Prostate gland (tissue), 2 donors: ENCODE measurements around the gene GRP. TPM values are rescaled to one million over a fixed set of nuclear protein-coding genes. Genes with fewer than 3 reads are reported as not detected.

Source experiments
- DNase-seq: peaks from one replicate; pipeline ENCODE4 v3.0.0-alpha.2; 2019; ENCODE audit warnings: low spot score
- H3K27ac ChIP-seq, 2 donors: fragments of 200-600 bp; sonication (generic); 2 replicates each; pipeline ENCODE4 v1.5.1; 2017 to 2019
- H3K27me3 ChIP-seq: fragments of 200-600 bp; sonication (generic); replicated peaks from 2 replicates; pipeline ENCODE4 v1.5.1; 2019; ENCODE audit not compliant: insufficient read depth
- H3K36me3 ChIP-seq, 2 donors: fragments of 200-600 bp; sonication (generic); 1 replicate in 1 of 2; 2 replicates in 1 of 2; pipeline versions ENCODE4 v1.5.1 to v1.8.1; 2017 to 2019
- H3K4me1 ChIP-seq: fragments of 200-600 bp; sonication (generic); replicated peaks from 2 replicates; pipeline ENCODE4 v1.5.1; 2019
- H3K4me3 ChIP-seq, 2 donors: fragments of 200-600 bp; sonication (generic); 2 replicates each; pipeline ENCODE4 v1.5.1; 2017 to 2019
- H3K9me3 ChIP-seq: fragments of 200-600 bp; sonication (generic); 2 replicates; pipeline ENCODE4 v1.5.1; 2017
- CTCF ChIP-seq, 4 experiments: fragments of 200-600 bp in 2 of 4; fragments of 450-650 bp in 2 of 4; sonication (generic) in 2 of 4; IDR thresholded peaks; 1 replicate in 3 of 4; 2 replicates in 1 of 4; pipeline ENCODE4 v1.5.1; 2016 to 2019; ENCODE audit warnings: antibody characterized with exemption in 4 of 4, mild to moderate bottlenecking in 2 of 4, moderate library complexity in 2 of 4
- POLR2A ChIP-seq: fragments of 450-650 bp; IDR thresholded peaks from one replicate; pipeline ENCODE4 v1.6.1; 2016; ENCODE audit warnings: antibody characterized with exemption, mild to moderate bottlenecking
- POLR2AphosphoS5 ChIP-seq: sonication (generic); formaldehyde crosslinking; IDR thresholded peaks from one replicate; pipeline ENCODE4 v1.6.1; 2017; ENCODE audit warnings: antibody characterized with exemption
- WGBS: methylation state at CpG from one replicate; pipeline ENCODE4 v1.1.5; 2018; 5-methylcytosine and 5-hydroxymethylcytosine counted together
- intact Hi-C: fragments of 100-400 bp; cut with DNase I; formaldehyde crosslinking; loops from one replicate; pipeline ENCODE4 v1.14.2; 2022
- total RNA-seq, 2 donors: library from RNA; depleted of rRNA; stranded (reverse); fragments of >200 nt; gene quantifications; one replicate each; pipeline ENCODE4 v1.1.0, GENCODE V29; 2016

The GRP gene
- total RNA-seq, 2 donors from 2014 or later = 1.4 TPM; not detected in 1

GRCh38 chr18:59272221-59272888 is 52.4 kb downstream of the GRP start:
- Histone ChIP-seq H3K9me3 (no peaks in the 10 kb centered on the region), H3K27ac (no peak overlapping the region), H3K4me3 (peak overlapping the region in 1 of 2 donors; percentile 12), H3K27me3 (peaks cover 45% of the 10 kb centered on the region), H3K36me3 (no peaks in the 10 kb centered on the region), H3K4me1 (no peaks in the 10 kb centered on the region)
- DNase-seq = no peak
- WGBS = 5% methylated on average over 34 of the region's 52 CpGs
- intact Hi-C loops = no loop called here
- no peak for TF ChIP-seq POLR2AphosphoS5
- TF ChIP-seq CTCF (IDR thresholded peaks at IDR 0.05) = no peak
- TF ChIP-seq POLR2A = no peak

- TF ChIP-seq CTCF (IDR thresholded peaks at IDR 0.05) = no peak
- no peak for TF ChIP-seq POLR2AphosphoS5
- TF ChIP-seq POLR2A = no peak
- H3K4me3 ChIP-seq = peak within 1 kb of the TSS in 1 of 2 donors; percentile 12
These were observed 53.2 kb downstream of the GRP start, which contains the start of gene RAX for GRCh38 chr18:59272891-59273758. RAX (minus strand) TSS chr18:59273454; CDS start chr18:59273206, 248 bp downstream.

GRCh38 chr18:59273759-59274532 is 54.0 kb downstream of the GRP start:
- DNase-seq = no peak
- H3K27ac ChIP-seq = no peak overlapping the region
- no peaks in the 10 kb centered on the region for H3K4me1 ChIP-seq
- WGBS = 4% methylated on average over 47 of the region's 48 CpGs
- H3K36me3 ChIP-seq = no peaks in the 10 kb centered on the region
- H3K27me3 ChIP-seq = peaks cover 30% of the 10 kb centered on the region
- intact Hi-C loops = no loop called here
- no peaks in the 10 kb centered on the region for H3K9me3 ChIP-seq
- H3K4me3 ChIP-seq = no peak overlapping the region
- no peak for TF ChIP-seq POLR2AphosphoS5
- TF ChIP-seq POLR2A = no peak
- TF ChIP-seq CTCF (IDR thresholded peaks at IDR 0.05) = no peak

More at GRCh38 chr18:59272891-59273758, 53.2 kb downstream of the GRP start, which contains the start of gene RAX:
- DNase-seq = no peak
- no peaks in the 10 kb centered on the region for H3K9me3 ChIP-seq
- H3K4me1 ChIP-seq = no peaks in the 10 kb centered on the region
- H3K27ac ChIP-seq = no peak within 1 kb of the TSS
- H3K36me3 ChIP-seq = no peaks in the 10 kb centered on the region
- peaks cover 37% of the 10 kb centered on the region for H3K27me3 ChIP-seq
- 4% methylated on average over 63 of the region's 88 CpGs for WGBS
- intact Hi-C loops = no loop called here

- WGBS = 19% methylated on average over 18 of the region's 18 CpGs
These were observed 54.6 kb downstream of the GRP start for GRCh38 chr18:59274533-59274928.

More at GRCh38 chr18:59274533-59274928, 54.6 kb downstream of the GRP start:
- H3K4me3 ChIP-seq = no peak overlapping the region
- intact Hi-C loops = no loop called here
- TF ChIP-seq POLR2A (no peak), POLR2AphosphoS5 (no peak), CTCF (IDR thresholded peaks at IDR 0.05) (no peak)
- H3K27me3 ChIP-seq = peaks cover 29% of the 10 kb centered on the region
- H3K4me1 ChIP-seq = no peaks in the 10 kb centered on the region
- H3K27ac ChIP-seq = no peak overlapping the region
- DNase-seq = no peak
- no peaks in the 10 kb centered on the region for H3K36me3 ChIP-seq
- H3K9me3 ChIP-seq = no peaks in the 10 kb centered on the region
